ENCODE data around the gene SAMM50.

Gene SAMM50

GRCh38 chr22:43998679-43999264, 43.5 kb downstream of the SAMM50 start:
- TF ChIP-seq CTCF (conservative IDR thresholded peaks at IDR 0.05) = no peak
- H3K27ac ChIP-seq = no peak overlapping the region

DNA sequence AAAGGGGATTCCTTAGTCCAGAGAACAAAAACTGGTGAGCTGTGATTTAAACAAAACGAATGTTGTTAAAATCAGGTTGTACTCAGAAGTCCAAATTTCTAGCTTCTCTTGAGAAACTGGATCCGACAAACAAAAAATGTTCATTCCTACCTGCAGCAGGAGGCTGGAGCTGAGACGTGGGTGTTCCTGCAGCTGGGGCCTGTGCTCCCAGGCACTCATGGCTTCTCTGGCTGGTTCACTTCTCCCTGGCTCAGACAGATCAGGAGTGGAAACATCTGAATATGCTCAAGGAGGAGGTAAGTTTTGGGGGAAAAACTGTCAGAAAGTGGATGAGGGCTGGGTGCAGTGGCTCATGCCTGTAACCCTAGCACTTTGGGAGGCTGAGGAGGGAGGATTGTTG, 44.1 kb downstream of the SAMM50 start:
- TF ChIP-seq CTCF (conservative IDR thresholded peaks at IDR 0.05) = no peak
- H3K27ac ChIP-seq = no peak overlapping the region

- TF ChIP-seq CTCF (conservative IDR thresholded peaks at IDR 0.05) = no peak
- no peak overlapping the region for H3K27ac ChIP-seq
Measured at GRCh38 chr22:44000123-44000522, 44.9 kb downstream of the SAMM50 start.

DNA sequence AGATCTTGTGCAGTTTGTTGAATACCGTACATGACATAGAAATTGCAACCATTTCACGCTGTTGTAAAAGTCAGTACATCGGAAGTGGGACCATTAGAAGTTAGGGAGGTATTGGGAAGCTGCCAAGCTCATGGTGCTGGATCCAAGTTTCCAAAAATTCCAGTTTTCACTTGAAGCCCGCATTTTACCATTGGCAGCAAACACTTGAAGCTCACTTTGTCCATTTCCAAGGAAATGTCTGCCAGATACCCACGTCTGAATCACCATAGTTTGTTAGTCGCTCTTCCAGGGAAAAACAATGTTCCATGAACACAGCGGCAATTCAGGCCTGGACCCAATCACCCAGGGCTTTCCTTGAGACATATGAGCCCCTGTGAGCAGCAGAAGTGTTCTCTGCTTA, 46.3 kb downstream of the SAMM50 start:
- no peak overlapping the region for H3K27ac ChIP-seq
- TF ChIP-seq CTCF (conservative IDR thresholded peaks at IDR 0.05) = no peak

- TF ChIP-seq CTCF (conservative IDR thresholded peaks at IDR 0.05) = no peak
- H3K27ac ChIP-seq = no peak overlapping the region
Measured at GRCh38 chr22:44002324-44002723, 47.1 kb downstream of the SAMM50 start.

- no peak overlapping the region for H3K27ac ChIP-seq
- no peak for TF ChIP-seq CTCF (conservative IDR thresholded peaks at IDR 0.05)
Measured at GRCh38 chr22:44002997-44003396, 47.8 kb downstream of the SAMM50 start.

DNA sequence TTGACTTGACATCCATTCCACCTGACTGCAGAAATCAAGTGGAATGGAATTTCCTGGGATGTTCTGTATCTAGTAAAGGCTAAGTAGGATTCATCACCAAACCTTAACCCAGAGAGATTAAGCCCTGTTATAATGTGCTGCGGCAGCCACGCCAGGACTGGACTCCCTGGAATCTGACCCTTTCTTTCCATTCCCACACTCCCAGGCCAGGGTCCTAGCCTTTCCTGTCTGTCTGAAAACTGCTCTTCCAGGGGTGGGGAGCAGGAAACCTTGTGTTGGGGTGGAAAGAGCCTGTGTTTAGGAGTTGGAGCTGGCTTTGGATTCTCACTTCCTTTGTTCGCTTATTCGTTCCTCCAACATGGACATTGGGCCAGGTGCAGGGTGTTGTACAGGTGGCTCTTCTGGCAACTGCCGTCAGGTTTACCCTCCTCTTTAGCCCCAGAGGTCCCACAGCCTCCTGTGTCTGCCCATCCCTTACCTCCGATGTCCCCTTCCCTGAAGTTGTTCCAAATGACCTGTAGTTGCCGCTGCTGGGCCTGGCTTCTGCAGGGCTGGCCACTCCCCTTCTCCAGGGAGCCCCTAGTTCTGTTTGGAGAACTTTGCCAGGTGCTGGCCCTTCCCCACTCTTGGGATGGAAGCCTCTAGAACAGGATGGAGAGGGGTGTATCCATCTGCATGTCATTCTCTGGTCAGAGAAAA, 48.3 kb downstream of the SAMM50 start:
- TF ChIP-seq CTCF (conservative IDR thresholded peaks at IDR 0.05) = peak; percentile 36
- H3K27ac ChIP-seq = no peak overlapping the region
